ENCODE data around the gene PPEF2.

Gene PPEF2

GRCh38 chr4:75822416-75822815, 79.8 kb downstream of the PPEF2 start:
- no peak for DNase-seq

DNA sequence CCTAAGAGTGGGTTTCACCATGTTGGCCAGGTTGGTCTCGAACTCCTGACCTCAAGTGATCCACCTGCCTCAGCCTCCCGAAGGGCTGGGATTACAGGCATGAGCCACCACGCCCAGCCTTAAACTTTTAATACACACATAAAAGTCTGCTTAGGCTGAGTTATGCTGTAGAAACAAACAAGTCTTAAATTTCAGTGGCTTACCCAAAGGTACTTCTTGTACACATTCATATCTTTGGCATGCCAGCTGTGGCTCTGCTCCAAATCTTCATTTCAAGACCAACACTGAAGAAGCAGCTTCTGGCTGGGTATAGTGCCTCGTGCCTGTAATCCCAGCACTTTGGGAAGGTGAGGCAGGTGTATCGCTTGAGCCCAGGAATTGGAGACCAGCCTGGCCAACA, 80.3 kb downstream of the PPEF2 start:
- DNase-seq, result no peak

- no peak for DNase-seq
Measured at GRCh38 chr4:75821216-75821615, 81.0 kb downstream of the PPEF2 start.

DNA sequence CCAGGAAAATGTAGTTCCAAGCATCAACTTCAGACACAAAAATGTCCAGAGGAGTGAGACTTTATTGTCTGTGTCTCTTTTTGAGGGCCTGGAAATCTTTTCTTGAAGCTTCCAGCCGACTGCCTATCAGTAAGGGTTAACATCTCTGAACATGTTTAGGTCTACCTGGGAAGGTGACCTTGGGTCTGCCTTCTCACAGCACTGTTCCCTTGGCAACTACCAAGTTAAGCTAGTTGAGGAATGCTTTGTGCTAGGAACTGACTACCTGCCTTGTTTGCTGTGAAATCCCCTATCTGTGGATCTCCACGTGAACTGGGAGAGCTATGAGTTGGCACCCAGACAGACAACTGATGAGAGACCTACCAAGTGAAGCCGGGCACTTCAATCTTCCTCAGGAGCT, 81.6 kb downstream of the PPEF2 start:
- DNase-seq, result no peak

- DNase-seq, result no peak
Measured at GRCh38 chr4:75820197-75820596, 82.1 kb downstream of the PPEF2 start.

DNA sequence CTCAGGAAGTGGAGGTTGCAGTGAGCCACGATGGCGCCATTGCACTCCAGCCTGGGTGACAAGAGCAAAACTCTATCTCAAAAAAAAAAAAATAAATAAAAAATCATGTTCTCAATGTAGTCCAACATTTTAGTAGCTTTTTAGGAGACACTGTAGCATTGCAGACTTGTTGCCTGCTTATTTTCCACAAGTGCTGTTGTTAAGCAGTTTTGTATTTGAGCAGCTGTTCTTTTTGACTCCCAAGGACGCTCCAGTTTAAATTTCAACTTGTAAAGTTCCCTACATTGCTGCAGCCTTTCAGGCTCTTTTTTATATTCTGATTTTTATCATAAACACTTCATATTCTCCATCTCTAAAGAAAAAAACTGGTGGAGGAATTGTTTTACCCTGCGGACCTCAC, 83.1 kb downstream of the PPEF2 start:
- no peak for DNase-seq

DNA sequence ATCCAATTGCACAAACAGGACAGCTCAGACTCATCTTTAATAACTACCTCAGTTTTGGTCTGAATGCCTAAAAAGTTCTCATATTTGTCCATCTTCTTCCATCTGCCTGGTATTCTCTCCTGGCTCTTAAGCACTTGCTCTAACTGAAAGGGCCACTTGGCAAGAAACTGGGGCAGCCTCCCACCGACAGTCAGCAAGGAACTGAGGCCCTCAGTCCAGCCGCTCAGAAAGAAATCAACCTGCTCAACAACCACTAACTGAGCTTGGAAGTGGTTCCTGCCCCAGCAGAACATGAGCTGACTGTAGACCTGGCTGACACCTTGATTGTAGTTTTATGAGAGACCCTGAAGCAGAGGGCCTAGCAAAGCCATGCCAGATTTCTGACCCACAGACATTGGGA, 84.4 kb downstream of the PPEF2 start:
- DNase-seq, result no peak
